Pancreas (tissue), 10 donors: Measurements from ENCODE around the gene CYFIP1. TPM values are rescaled to one million over a fixed set of nuclear protein-coding genes. Genes with fewer than 3 reads are reported as not detected.

Experiments
- ATAC-seq, 4 donors: fragments of 200-7000 bp; cut with Tn5 transposase; one replicate each; pipeline versions ENCODE4 v1.8.0 to v1.9.1; 2020; ENCODE audit warnings: mild to moderate bottlenecking in 4 of 4, moderate library complexity in 4 of 4
- DNase-seq, 6 donors: peaks; one replicate each; pipeline ENCODE4 v3.0.0-alpha.2; 2020
- FAIRE-seq: peaks from 2 replicates; lab custom pipeline; 2012; peaks lifted over from hg19 to GRCh38; lab: Jason Lieb, UNC
- H3K27ac ChIP-seq, 4 donors: fragments of 200-600 bp; sonication (generic); 1 replicate in 3 of 4; 2 replicates in 1 of 4; pipeline versions ENCODE4 v1.5.0 to v1.8.0; 2020
- H3K27me3 ChIP-seq, 4 donors: fragments of 200-600 bp; one replicate each; pipeline ENCODE4 v1.8.0; 2021
- H3K36me3 ChIP-seq, 3 donors: fragments of 200-600 bp; sonication (generic) in 1 of 3; one replicate each; pipeline versions ENCODE4 v1.5.0 to v1.8.0; 2020 to 2021
- H3K4me1 ChIP-seq, 3 donors: fragments of 200-600 bp; one replicate each; pipeline ENCODE4 v1.8.0; 2021
- H3K4me3 ChIP-seq, 4 donors: fragments of 200-600 bp; sonication (generic) in 2 of 4; one replicate each; pipeline versions ENCODE4 v1.5.0 to v1.8.0; 2020 to 2021
- H3K9me3 ChIP-seq, 4 donors: fragments of 200-600 bp; one replicate each; pipeline ENCODE4 v1.8.0; 2021
- WGBS, 2 donors: extraction: QIAGEN DNeasy Blood & Tissue Kit; methylation state at CpG; one replicate each; pipeline ENCODE4 v1.1.7; 2013; 5-methylcytosine and 5-hydroxymethylcytosine counted together
- intact Hi-C, 3 donors: fragments of 100-400 bp; cut with DNase I; formaldehyde crosslinking; loops; one replicate each; pipeline versions ENCODE4 v1.11.1 to v1.14.2; 2022
- polyA plus RNA-seq, 2 donors: library from polyadenylated mRNA; stranded (reverse); fragments of 200-250 nt; gene quantifications; one replicate each; pipeline ENCODE4 v1.2.3, GENCODE V29; 2013
- total RNA-seq, 6 donors: library from RNA; stranded (reverse); fragmentation: NEBNext Ultra II Directional in 4 of 6; extraction: Animal tissue kit (Norgen Biotek cat#: 25700) in 4 of 6; gene quantifications; one replicate each; pipeline versions ENCODE4 v1.2.1 to v1.2.4, GENCODE V29; 2021 to 2023
- TF ChIP-seq, protein P1 (sequence below), 4 donors: fragments of 200-600 bp; sonication (generic) in 3 of 4; IDR thresholded peaks; one replicate each; pipeline versions ENCODE4 v1.5.0 to v1.8.0; 2021; ENCODE audit warnings: antibody characterized with exemption in 4 of 4
- donor health status: healthy with polysubstance abuse.
- donor health status: DM: no; HTN: no; CAD: no; lungs with moderate emphysema.
- donor health status: DM: no; HTN: no; CAD: no.
- donor health status: control.
- donor health status: control.
- donor health status: Bipolar disorder and iron deficiency.
- donor health status: DM: yes; HTN: yes; CAD: no.
- donor health status: DM: no; HTN: no; CAD: no.
- donor health status: DM: no; HTN: no; CAD: no.
- donor health status: DM: yes; HTN: yes; CAD: no.

The CYFIP1 gene
- total and polyA plus RNA-seq, 8 donors, result 21.3 to 99.1 (median 59.2) TPM

DNA sequence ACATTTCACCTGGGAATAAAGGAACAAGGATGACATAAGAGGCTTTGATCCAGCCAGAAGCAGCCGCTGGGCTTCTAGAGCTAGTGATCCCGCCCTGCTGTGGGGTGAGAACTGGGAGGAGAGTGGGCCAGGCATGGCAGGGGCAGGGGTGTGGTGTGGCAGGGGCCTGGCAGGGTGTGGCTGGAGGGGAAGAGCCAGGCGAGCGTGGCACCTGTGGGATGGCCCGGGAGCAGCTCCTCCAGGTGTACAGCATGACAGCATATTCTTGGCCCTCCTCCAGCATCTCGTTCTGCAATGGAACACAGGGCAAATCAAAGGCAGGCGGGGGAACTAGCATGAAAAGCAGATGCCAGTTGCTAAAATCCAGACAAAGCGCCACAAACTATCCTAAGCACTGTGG, 35.5 kb downstream of the CYFIP1 start:
- Histone ChIP-seq H3K4me1 (peaks cover 13 to 31% (median 27%) of the 10 kb centered on the region in 3 donors), H3K27ac (no peak overlapping the region), H3K36me3 (peaks cover 0 to 14% (median 0%) of the 10 kb centered on the region in 3 donors), H3K27me3 (no peaks in the 10 kb centered on the region), H3K9me3 (no peaks in the 10 kb centered on the region), H3K4me3 (no peak overlapping the region)
- ATAC-seq, result peak; percentile 47 to 65 (median 52)
- intact Hi-C loops, result no loop called here
- TF ChIP-seq, protein P1, sequence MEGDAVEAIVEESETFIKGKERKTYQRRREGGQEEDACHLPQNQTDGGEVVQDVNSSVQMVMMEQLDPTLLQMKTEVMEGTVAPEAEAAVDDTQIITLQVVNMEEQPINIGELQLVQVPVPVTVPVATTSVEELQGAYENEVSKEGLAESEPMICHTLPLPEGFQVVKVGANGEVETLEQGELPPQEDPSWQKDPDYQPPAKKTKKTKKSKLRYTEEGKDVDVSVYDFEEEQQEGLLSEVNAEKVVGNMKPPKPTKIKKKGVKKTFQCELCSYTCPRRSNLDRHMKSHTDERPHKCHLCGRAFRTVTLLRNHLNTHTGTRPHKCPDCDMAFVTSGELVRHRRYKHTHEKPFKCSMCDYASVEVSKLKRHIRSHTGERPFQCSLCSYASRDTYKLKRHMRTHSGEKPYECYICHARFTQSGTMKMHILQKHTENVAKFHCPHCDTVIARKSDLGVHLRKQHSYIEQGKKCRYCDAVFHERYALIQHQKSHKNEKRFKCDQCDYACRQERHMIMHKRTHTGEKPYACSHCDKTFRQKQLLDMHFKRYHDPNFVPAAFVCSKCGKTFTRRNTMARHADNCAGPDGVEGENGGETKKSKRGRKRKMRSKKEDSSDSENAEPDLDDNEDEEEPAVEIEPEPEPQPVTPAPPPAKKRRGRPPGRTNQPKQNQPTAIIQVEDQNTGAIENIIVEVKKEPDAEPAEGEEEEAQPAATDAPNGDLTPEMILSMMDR (IDR thresholded peaks at IDR 0.05), result no peak
- WGBS, 2 donors, result 40 to 48% methylated on average over 8 of the region's 8 CpGs
- DNase-seq, result peak in 5 of 6 donors; percentile 54 to 80 (median 64)
- no peak for FAIRE-seq

DNA sequence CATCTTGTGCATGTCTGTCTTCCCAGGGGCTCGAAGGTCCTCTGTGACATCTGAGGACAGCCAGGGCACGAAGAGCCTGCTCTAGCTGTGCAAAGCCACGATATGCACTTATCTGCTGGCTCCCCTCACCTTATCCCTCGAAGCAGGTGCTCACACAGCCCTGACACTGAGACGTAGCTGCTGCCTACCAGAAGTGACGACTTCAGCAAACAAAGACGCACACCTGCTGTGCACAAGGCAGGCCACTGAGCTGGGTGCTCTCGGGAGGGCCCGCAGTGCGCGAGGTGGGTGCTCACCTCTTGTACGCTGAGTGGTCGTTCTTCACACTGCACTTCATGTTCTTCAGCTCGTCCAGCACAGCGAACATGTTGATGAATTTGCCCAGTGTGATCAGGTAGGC, 37.3 kb downstream of the CYFIP1 start:
- no peak for FAIRE-seq
- intact Hi-C loops, result no loop called here

DNA sequence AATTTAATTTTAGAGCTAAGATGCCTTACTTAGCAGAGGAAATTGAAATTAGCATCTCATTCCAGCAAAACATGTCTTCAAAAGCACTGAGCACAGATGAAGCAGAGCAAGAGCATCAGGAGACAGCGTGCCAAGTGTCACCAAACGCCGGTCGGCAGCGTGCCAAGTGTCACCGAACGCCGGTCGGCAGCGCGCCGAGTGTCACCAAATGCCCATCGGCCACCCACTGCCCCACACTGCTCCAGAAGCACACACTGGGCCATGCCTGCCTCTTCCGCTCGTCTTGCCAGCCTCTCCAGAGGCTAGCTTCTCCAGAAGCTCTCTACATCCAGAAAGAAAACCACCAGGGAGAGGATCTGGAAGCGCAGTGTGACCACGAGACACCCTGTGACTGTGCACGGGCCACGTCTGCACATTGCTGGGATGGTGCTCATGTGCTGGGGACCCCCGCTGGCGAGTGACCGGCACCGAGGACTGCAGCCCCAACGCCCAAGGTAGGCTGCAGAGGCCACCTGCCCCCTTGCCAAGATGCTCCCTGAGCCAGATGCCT, 37.8 kb downstream of the CYFIP1 start:
- TF ChIP-seq, protein P1 (IDR thresholded peaks at IDR 0.05), result no peak
- H3K27ac ChIP-seq, result no peak overlapping the region
- FAIRE-seq (no peak), ATAC-seq (no peak), DNase-seq (peak in 2 of 6 donors; percentile 67 to 72)
- intact Hi-C loops, result no loop called here
- H3K4me1 ChIP-seq, result peaks cover 19 to 41% (median 40%) of the 10 kb centered on the region in 3 donors
- H3K36me3 ChIP-seq, result peaks cover 0 to 14% (median 0%) of the 10 kb centered on the region in 3 donors
- 71 to 72% methylated on average over 22 to 24 of the region's 24 CpGs for WGBS, 2 donors
- H3K9me3 ChIP-seq, result no peaks in the 10 kb centered on the region
- H3K27me3 ChIP-seq, result no peaks in the 10 kb centered on the region
- H3K4me3 ChIP-seq, result no peak overlapping the region

More for the DNA sequence above, 37.3 kb downstream of the CYFIP1 start:
- Histone ChIP-seq H3K27ac (no peak overlapping the region), H3K27me3 (no peaks in the 10 kb centered on the region), H3K36me3 (peaks cover 0 to 14% (median 0%) of the 10 kb centered on the region in 3 donors), H3K4me3 (no peak overlapping the region), H3K4me1 (peaks cover 19 to 41% (median 40%) of the 10 kb centered on the region in 3 donors), H3K9me3 (no peaks in the 10 kb centered on the region)
- DNase-seq, result peak in 2 of 6 donors; percentile 35 to 58
- TF ChIP-seq, protein P1 (IDR thresholded peaks at IDR 0.05), result no peak
- WGBS, 2 donors, result 60 to 63% methylated on average over 15 of the region's 15 CpGs
- peak in 1 of 4 donors; percentile 2 for ATAC-seq

DNA sequence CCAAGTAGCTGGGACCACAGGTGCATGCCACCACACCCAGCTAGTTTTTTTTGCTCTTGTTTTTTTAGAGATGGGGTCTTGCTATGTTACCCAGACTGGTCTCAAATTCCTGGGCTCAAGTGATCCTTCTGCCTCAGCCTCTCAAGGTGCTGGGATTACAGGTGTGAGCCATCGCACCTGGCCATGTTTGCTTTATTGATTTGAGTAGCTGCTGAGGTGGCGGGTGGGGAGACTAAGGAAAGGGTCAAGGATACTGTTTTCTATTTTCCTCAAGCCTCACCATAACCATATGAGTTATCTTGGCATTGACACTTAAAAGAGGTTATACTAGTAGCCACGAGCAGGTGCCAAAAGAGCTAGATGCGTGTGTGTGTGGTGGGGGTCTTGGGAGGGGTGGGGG, 39.0 kb downstream of the CYFIP1 start:
- Histone ChIP-seq H3K4me3 (no peak overlapping the region), H3K9me3 (no peaks in the 10 kb centered on the region), H3K27me3 (no peaks in the 10 kb centered on the region), H3K27ac (no peak overlapping the region), H3K4me1 (peaks cover 19 to 41% (median 40%) of the 10 kb centered on the region in 3 donors), H3K36me3 (peaks cover 0 to 26% (median 0%) of the 10 kb centered on the region in 3 donors)
- ATAC-seq (peak; percentile 42 to 62 (median 58)), FAIRE-seq (no peak), DNase-seq (peak in 4 of 6 donors; percentile 43 to 77 (median 62))
- 35 to 42% methylated on average over 4 of the region's 4 CpGs for WGBS, 2 donors
- TF ChIP-seq, protein P1 (IDR thresholded peaks at IDR 0.05), result no peak
- intact Hi-C loops, result no loop called here

DNA sequence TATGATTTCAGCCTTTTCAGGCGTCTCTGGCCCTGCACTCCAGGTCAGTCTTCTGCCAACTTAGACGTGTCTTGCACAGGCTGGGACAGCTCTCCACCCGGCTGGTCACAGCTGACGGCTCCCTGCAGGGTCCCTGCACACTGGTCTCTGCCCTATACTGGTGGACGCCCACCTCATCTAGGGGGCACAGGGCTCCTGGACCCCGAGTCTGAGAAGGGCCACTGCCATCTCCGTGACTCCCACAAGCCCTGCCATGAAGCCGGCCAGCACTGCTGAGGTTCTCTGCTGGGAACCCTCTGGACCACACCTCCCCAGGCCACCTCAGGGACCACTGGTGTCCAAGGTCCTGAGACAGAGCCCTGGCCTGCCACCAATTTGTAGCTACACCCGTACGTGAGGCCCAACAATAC, 40.5 kb downstream of the CYFIP1 start:
- TF ChIP-seq, protein P1 (IDR thresholded peaks at IDR 0.05), result no peak
- peak; percentile 21 to 40 (median 32) for ATAC-seq
- intact Hi-C loops, result no loop called here

More for the DNA sequence above, 40.5 kb downstream of the CYFIP1 start:
- Histone ChIP-seq H3K27ac (peak overlapping the region in 1 of 4 donors; percentile 8), H3K4me3 (no peak overlapping the region), H3K36me3 (peaks cover 0 to 32% (median 0%) of the 10 kb centered on the region in 3 donors), H3K4me1 (peaks cover 19 to 41% (median 40%) of the 10 kb centered on the region in 3 donors), H3K9me3 (no peaks in the 10 kb centered on the region), H3K27me3 (no peaks in the 10 kb centered on the region)
- peak in 2 of 6 donors; percentile 28 to 39 for DNase-seq
- WGBS, 2 donors, result 56 to 58% methylated on average over 10 of the region's 10 CpGs
- no peak for FAIRE-seq
